ENCODE results near the gene ERICH3.

ERICH3 gene

GRCh38 chr1:74693473-74693872 lies 19.9 kb upstream of the ERICH3 start:
- H3K27ac ChIP-seq (ENCODE audit: low read length) = no peak overlapping the region
- no peaks in the 10 kb centered on the region for H3K9me3 ChIP-seq (ENCODE audit: insufficient read depth, low read depth, low read length)
- H3K4me1 ChIP-seq (ENCODE audit: insufficient read depth, low read length) = no peaks in the 10 kb centered on the region
- H3K27me3 ChIP-seq (ENCODE audit: insufficient read depth, low read length) = no peaks in the 10 kb centered on the region
- H3K4me3 ChIP-seq (ENCODE audit: low read length) = no peak overlapping the region
- no peaks in the 10 kb centered on the region for H3K36me3 ChIP-seq (ENCODE audit: insufficient read depth, low read depth, low read length)
- no peak overlapping the region for H3K9ac ChIP-seq (ENCODE audit: low read depth, low read length)

- Histone ChIP-seq H3K27ac (ENCODE audit: low read length) (no peak overlapping the region), H3K4me3 (ENCODE audit: low read length) (no peak overlapping the region), H3K36me3 (ENCODE audit: insufficient read depth, low read depth, low read length) (no peaks in the 10 kb centered on the region), H3K27me3 (ENCODE audit: insufficient read depth, low read length) (no peaks in the 10 kb centered on the region), H3K9me3 (ENCODE audit: insufficient read depth, low read depth, low read length) (no peaks in the 10 kb centered on the region), H3K9ac (ENCODE audit: low read depth, low read length) (no peak overlapping the region), H3K4me1 (ENCODE audit: insufficient read depth, low read length) (no peaks in the 10 kb centered on the region)
These were observed 17.3 kb upstream of the ERICH3 start for GRCh38 chr1:74690909-74691308.

- Histone ChIP-seq H3K9me3 (ENCODE audit: insufficient read depth, low read depth, low read length) (no peaks in the 10 kb centered on the region), H3K9ac (ENCODE audit: low read depth, low read length) (no peak overlapping the region), H3K27me3 (ENCODE audit: insufficient read depth, low read length) (no peaks in the 10 kb centered on the region), H3K4me3 (ENCODE audit: low read length) (no peak overlapping the region), H3K27ac (ENCODE audit: low read length) (no peak overlapping the region), H3K36me3 (ENCODE audit: insufficient read depth, low read depth, low read length) (no peaks in the 10 kb centered on the region), H3K4me1 (ENCODE audit: insufficient read depth, low read length) (no peaks in the 10 kb centered on the region)
These were observed 16.7 kb upstream of the ERICH3 start for GRCh38 chr1:74690364-74690696.

GRCh38 chr1:74689621-74690363 lies 16.2 kb upstream of the ERICH3 start:
- no peaks in the 10 kb centered on the region for H3K4me1 ChIP-seq (ENCODE audit: insufficient read depth, low read length)
- H3K36me3 ChIP-seq (ENCODE audit: insufficient read depth, low read depth, low read length) = no peaks in the 10 kb centered on the region
- H3K9me3 ChIP-seq (ENCODE audit: insufficient read depth, low read depth, low read length) = no peaks in the 10 kb centered on the region
- no peaks in the 10 kb centered on the region for H3K27me3 ChIP-seq (ENCODE audit: insufficient read depth, low read length)
- no peak overlapping the region for H3K4me3 ChIP-seq (ENCODE audit: low read length)
- H3K27ac ChIP-seq (ENCODE audit: low read length) = no peak overlapping the region
- H3K9ac ChIP-seq (ENCODE audit: low read depth, low read length) = no peak overlapping the region

- no peaks in the 10 kb centered on the region for H3K4me1 ChIP-seq (ENCODE audit: insufficient read depth, low read length)
- no peaks in the 10 kb centered on the region for H3K27me3 ChIP-seq (ENCODE audit: insufficient read depth, low read length)
- H3K4me3 ChIP-seq (ENCODE audit: low read length) = no peak overlapping the region
- H3K9me3 ChIP-seq (ENCODE audit: insufficient read depth, low read depth, low read length) = no peaks in the 10 kb centered on the region
- no peak overlapping the region for H3K27ac ChIP-seq (ENCODE audit: low read length)
- no peak overlapping the region for H3K9ac ChIP-seq (ENCODE audit: low read depth, low read length)
- H3K36me3 ChIP-seq (ENCODE audit: insufficient read depth, low read depth, low read length) = no peaks in the 10 kb centered on the region
These were observed 13.3 kb upstream of the ERICH3 start for GRCh38 chr1:74686928-74687327.

- H3K9me3 ChIP-seq (ENCODE audit: insufficient read depth, low read depth, low read length) = no peaks in the 10 kb centered on the region
- H3K9ac ChIP-seq (ENCODE audit: low read depth, low read length) = no peak overlapping the region
- H3K36me3 ChIP-seq (ENCODE audit: insufficient read depth, low read depth, low read length) = no peaks in the 10 kb centered on the region
- no peaks in the 10 kb centered on the region for H3K27me3 ChIP-seq (ENCODE audit: insufficient read depth, low read length)
- no peaks in the 10 kb centered on the region for H3K4me1 ChIP-seq (ENCODE audit: insufficient read depth, low read length)
- H3K4me3 ChIP-seq (ENCODE audit: low read length) = no peak overlapping the region
- H3K27ac ChIP-seq (ENCODE audit: low read length) = no peak overlapping the region
These were observed 10.7 kb upstream of the ERICH3 start for GRCh38 chr1:74684301-74684700.

- no peaks in the 10 kb centered on the region for H3K4me1 ChIP-seq (ENCODE audit: insufficient read depth, low read length)
- H3K27me3 ChIP-seq (ENCODE audit: insufficient read depth, low read length) = no peaks in the 10 kb centered on the region
- H3K9me3 ChIP-seq (ENCODE audit: insufficient read depth, low read depth, low read length) = no peaks in the 10 kb centered on the region
- no peaks in the 10 kb centered on the region for H3K36me3 ChIP-seq (ENCODE audit: insufficient read depth, low read depth, low read length)
- no peak overlapping the region for H3K4me3 ChIP-seq (ENCODE audit: low read length)
- H3K9ac ChIP-seq (ENCODE audit: low read depth, low read length) = no peak overlapping the region
- no peak overlapping the region for H3K27ac ChIP-seq (ENCODE audit: low read length)
These were observed 10.1 kb upstream of the ERICH3 start for GRCh38 chr1:74683656-74684055.

GRCh38 chr1:74681851-74682250 lies 8.3 kb upstream of the ERICH3 start:
- Histone ChIP-seq H3K27me3 (ENCODE audit: insufficient read depth, low read length) (no peaks in the 10 kb centered on the region), H3K27ac (ENCODE audit: low read length) (no peak overlapping the region), H3K9ac (ENCODE audit: low read depth, low read length) (no peak overlapping the region), H3K4me3 (ENCODE audit: low read length) (no peak overlapping the region), H3K4me1 (ENCODE audit: insufficient read depth, low read length) (no peaks in the 10 kb centered on the region), H3K36me3 (ENCODE audit: insufficient read depth, low read depth, low read length) (no peaks in the 10 kb centered on the region), H3K9me3 (ENCODE audit: insufficient read depth, low read depth, low read length) (no peaks in the 10 kb centered on the region)

- no peak overlapping the region for H3K27ac ChIP-seq (ENCODE audit: low read length)
- H3K4me3 ChIP-seq (ENCODE audit: low read length) = no peak overlapping the region
- H3K9ac ChIP-seq (ENCODE audit: low read depth, low read length) = no peak overlapping the region
These were observed 7.9 kb upstream of the ERICH3 start for GRCh38 chr1:74681449-74681848.

GRCh38 chr1:74681001-74681400 lies 7.4 kb upstream of the ERICH3 start:
- Histone ChIP-seq H3K36me3 (ENCODE audit: insufficient read depth, low read depth, low read length) (no peaks in the 10 kb centered on the region), H3K27me3 (ENCODE audit: insufficient read depth, low read length) (no peaks in the 10 kb centered on the region), H3K9me3 (ENCODE audit: insufficient read depth, low read depth, low read length) (no peaks in the 10 kb centered on the region), H3K27ac (ENCODE audit: low read length) (no peak overlapping the region), H3K4me3 (ENCODE audit: low read length) (no peak overlapping the region), H3K4me1 (ENCODE audit: insufficient read depth, low read length) (no peaks in the 10 kb centered on the region), H3K9ac (ENCODE audit: low read depth, low read length) (no peak overlapping the region)

More at GRCh38 chr1:74681449-74681848, 7.9 kb upstream of the ERICH3 start:
- Histone ChIP-seq H3K36me3 (ENCODE audit: insufficient read depth, low read depth, low read length) (no peaks in the 10 kb centered on the region), H3K4me1 (ENCODE audit: insufficient read depth, low read length) (no peaks in the 10 kb centered on the region), H3K27me3 (ENCODE audit: insufficient read depth, low read length) (no peaks in the 10 kb centered on the region), H3K9me3 (ENCODE audit: insufficient read depth, low read depth, low read length) (no peaks in the 10 kb centered on the region)

GRCh38 chr1:74679811-74680210 lies 6.2 kb upstream of the ERICH3 start:
- no peaks in the 10 kb centered on the region for H3K9me3 ChIP-seq (ENCODE audit: insufficient read depth, low read depth, low read length)
- H3K27me3 ChIP-seq (ENCODE audit: insufficient read depth, low read length) = peaks cover 2% of the 10 kb centered on the region
- H3K4me3 ChIP-seq (ENCODE audit: low read length) = no peak overlapping the region
- no peaks in the 10 kb centered on the region for H3K36me3 ChIP-seq (ENCODE audit: insufficient read depth, low read depth, low read length)
- peaks cover 2% of the 10 kb centered on the region; the same call in 1 of the 2 replicates for H3K4me1 ChIP-seq (ENCODE audit: insufficient read depth, low read length)
- no peak overlapping the region for H3K27ac ChIP-seq (ENCODE audit: low read length)
- H3K9ac ChIP-seq (ENCODE audit: low read depth, low read length) = no peak overlapping the region

GRCh38 chr1:74677926-74678325 lies 4.3 kb upstream of the ERICH3 start:
- no peak overlapping the region for H3K9ac ChIP-seq (ENCODE audit: low read depth, low read length)
- no peak overlapping the region for H3K4me3 ChIP-seq (ENCODE audit: low read length)
- H3K27ac ChIP-seq (ENCODE audit: low read length) = no peak overlapping the region
- peaks cover 21% of the 10 kb centered on the region for H3K27me3 ChIP-seq (ENCODE audit: insufficient read depth, low read length)
- H3K9me3 ChIP-seq (ENCODE audit: insufficient read depth, low read depth, low read length) = no peaks in the 10 kb centered on the region
- H3K4me1 ChIP-seq (ENCODE audit: insufficient read depth, low read length) = peaks cover 10% of the 10 kb centered on the region
- no peaks in the 10 kb centered on the region for H3K36me3 ChIP-seq (ENCODE audit: insufficient read depth, low read depth, low read length)
